ENCODE data around the gene PLA2G15. TPM values are rescaled to one million over a fixed set of nuclear protein-coding genes. Genes with fewer than 3 reads are reported as not detected.
A peak's percentile ranks its signal among the peaks of the same experiment; 100 is the strongest.

PLA2G15 gene
- total RNA-seq, 1 donor from 2014 or later = 35.5 TPM

DNA sequence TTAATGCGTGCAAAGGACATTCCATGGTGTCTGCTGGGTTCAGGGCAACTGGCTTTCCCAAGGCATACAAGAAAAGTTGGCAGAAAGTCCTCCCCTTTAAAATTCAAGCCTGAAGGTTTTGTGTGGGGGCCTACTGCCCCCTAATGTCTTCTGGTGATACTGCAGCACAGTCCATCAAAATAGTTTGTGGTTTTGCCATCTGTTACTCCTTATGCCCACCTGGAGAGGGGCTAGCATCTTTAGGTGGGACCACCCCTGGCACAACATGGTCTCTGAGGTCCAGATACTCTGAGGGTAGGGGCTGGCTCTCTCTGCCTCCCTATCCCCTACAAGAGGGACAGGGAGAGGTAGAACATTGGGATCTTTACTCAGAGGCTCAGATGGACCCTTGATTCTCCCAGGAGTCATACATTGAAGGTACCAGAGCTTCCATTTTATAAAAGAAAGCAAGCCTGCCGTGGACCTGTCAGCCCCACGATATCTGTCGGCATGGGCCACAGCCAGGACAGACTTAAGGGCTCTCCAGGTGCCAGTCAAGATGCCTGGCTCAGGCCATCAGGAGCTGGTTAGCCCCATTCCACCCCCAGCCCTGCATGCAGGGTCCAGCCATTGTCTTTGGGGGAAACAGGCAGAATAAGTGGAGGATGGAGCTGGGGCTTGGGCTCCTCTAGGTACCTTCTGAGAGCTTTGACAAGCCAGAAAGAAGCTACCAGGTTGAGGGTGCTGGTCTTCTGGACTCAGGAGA, 15.6 kb upstream of the PLA2G15 start:
- H3K4me3 ChIP-seq = no peak overlapping the region
- no peaks in the 10 kb centered on the region for H3K27me3 ChIP-seq (ENCODE audit: low read depth)
- H3K36me3 ChIP-seq = no peaks in the 10 kb centered on the region
- H3K27ac ChIP-seq (replicated peaks) = no peak overlapping the region
- peak; percentile 92 for TF ChIP-seq CTCF (IDR thresholded peaks at IDR 0.05; ENCODE audit: borderline replicate concordance)
- no peak for DNase-seq
- intact Hi-C loops (cut with micrococcal nuclease) = loop anchor here (5.0 kb wide), 1 partner anchor 82 kb away; no protein-coding TSS in a partner anchor
- H3K4me1 ChIP-seq = peaks cover 26% of the 10 kb centered on the region
- H3K9me3 ChIP-seq (replicated peaks) = no peaks in the 10 kb centered on the region

- intact Hi-C loops (cut with micrococcal nuclease) = no loop called here
- H3K27ac ChIP-seq (replicated peaks) = no peak overlapping the region
- DNase-seq = no peak
Measured at GRCh38 chr16:68230176-68230571, 15.0 kb upstream of the PLA2G15 start.

GRCh38 chr16:68230956-68231355, 14.2 kb upstream of the PLA2G15 start:
- no peak overlapping the region for H3K27ac ChIP-seq (replicated peaks)
- no peaks in the 10 kb centered on the region for H3K27me3 ChIP-seq (ENCODE audit: low read depth)
- no peak overlapping the region for H3K4me3 ChIP-seq
- no peaks in the 10 kb centered on the region for H3K36me3 ChIP-seq
- DNase-seq = no peak
- intact Hi-C loops (cut with micrococcal nuclease) = no loop called here
- no peak for TF ChIP-seq CTCF (IDR thresholded peaks at IDR 0.05; ENCODE audit: borderline replicate concordance)
- H3K9me3 ChIP-seq (replicated peaks) = no peaks in the 10 kb centered on the region
- H3K4me1 ChIP-seq = peaks cover 32% of the 10 kb centered on the region

More at GRCh38 chr16:68230176-68230571, 15.0 kb upstream of the PLA2G15 start:
- TF ChIP-seq CTCF (IDR thresholded peaks at IDR 0.05; ENCODE audit: borderline replicate concordance) = no peak
- Histone ChIP-seq H3K36me3 (no peaks in the 10 kb centered on the region), H3K4me1 (peaks cover 26% of the 10 kb centered on the region), H3K27me3 (ENCODE audit: low read depth) (no peaks in the 10 kb centered on the region), H3K4me3 (no peak overlapping the region), H3K9me3 (replicated peaks) (no peaks in the 10 kb centered on the region)

GRCh38 chr16:68231384-68232136, 13.6 kb upstream of the PLA2G15 start:
- TF ChIP-seq CTCF (IDR thresholded peaks at IDR 0.05; ENCODE audit: borderline replicate concordance) = no peak
- no peak overlapping the region for H3K4me3 ChIP-seq
- H3K27me3 ChIP-seq (ENCODE audit: low read depth) = no peaks in the 10 kb centered on the region
- no peaks in the 10 kb centered on the region for H3K9me3 ChIP-seq (replicated peaks)
- no peak for DNase-seq
- no peaks in the 10 kb centered on the region for H3K36me3 ChIP-seq
- H3K27ac ChIP-seq (replicated peaks) = no peak overlapping the region
- H3K4me1 ChIP-seq = peaks cover 38% of the 10 kb centered on the region
- intact Hi-C loops (cut with micrococcal nuclease) = no loop called here

GRCh38 chr16:68232335-68232734, 12.8 kb upstream of the PLA2G15 start:
- H3K4me3 ChIP-seq = no peak overlapping the region
- no peak for TF ChIP-seq CTCF (IDR thresholded peaks at IDR 0.05; ENCODE audit: borderline replicate concordance)
- peaks cover 39% of the 10 kb centered on the region for H3K4me1 ChIP-seq
- no peak for DNase-seq
- no peaks in the 10 kb centered on the region for H3K9me3 ChIP-seq (replicated peaks)
- no peaks in the 10 kb centered on the region for H3K36me3 ChIP-seq
- intact Hi-C loops (cut with micrococcal nuclease) = no loop called here
- H3K27me3 ChIP-seq (ENCODE audit: low read depth) = no peaks in the 10 kb centered on the region
- H3K27ac ChIP-seq (replicated peaks) = no peak overlapping the region
